GM12892 (cell line): Measurements from ENCODE around the gene WNT1.

ENCODE experiments used
- POLR2A ChIP-seq: IDR thresholded peaks from 2 replicates; pipeline ENCODE4 v1.6.1; 2011; ENCODE audit warnings: low read depth, low read length, control low read depth
- POLR2AphosphoS5 ChIP-seq: IDR thresholded peaks from 2 replicates; pipeline ENCODE4 v1.6.1; 2011; ENCODE audit warnings: low read depth, low read length, control low read depth
- TAF1 ChIP-seq: IDR thresholded peaks from 2 replicates; pipeline ENCODE4 v1.6.1; 2011; ENCODE audit warnings: low read depth, mild to moderate bottlenecking, control low read depth, low read length, borderline replicate concordance

DNA sequence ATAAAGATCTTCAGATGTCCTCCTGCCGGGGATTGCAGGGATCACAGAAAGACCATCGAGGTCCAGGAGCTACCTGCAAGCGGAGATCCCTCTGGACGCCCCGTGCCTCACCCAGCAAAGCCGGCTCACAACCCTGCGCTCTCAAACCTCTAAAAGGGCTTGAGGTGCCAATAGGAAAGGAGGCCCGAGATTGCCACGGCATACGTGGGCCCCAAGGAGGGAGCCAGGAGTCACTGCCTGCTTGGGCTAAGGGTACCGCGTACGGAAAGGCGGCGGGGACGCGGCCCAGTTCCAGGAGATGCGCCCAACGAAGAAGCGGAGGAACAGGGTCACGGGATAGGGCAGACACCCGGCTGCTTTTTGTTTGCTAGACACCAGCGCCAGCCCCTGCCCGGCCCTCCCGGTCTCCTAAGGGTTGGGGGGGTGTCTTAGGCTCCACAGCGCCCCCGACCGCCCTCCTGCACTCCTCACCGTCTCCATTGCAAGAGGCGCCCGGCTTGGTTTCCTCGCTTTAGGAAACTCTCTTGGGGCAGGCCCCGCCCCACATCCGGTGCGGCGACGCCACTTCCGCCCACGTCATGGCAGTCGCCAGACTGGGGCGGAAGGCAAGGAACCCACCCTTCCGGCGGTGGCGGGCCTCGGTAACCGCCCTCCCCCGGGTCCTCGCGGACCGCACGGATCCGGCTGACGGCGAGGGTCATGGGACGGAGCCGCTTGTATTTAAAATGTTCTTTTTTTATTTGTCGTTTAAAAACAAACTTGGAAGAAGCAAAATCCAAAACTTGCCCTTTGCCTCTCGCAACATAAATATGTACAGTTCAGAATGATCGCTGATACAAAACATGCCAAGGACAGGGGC lies 40.4 kb downstream of the WNT1 start, which contains the start of gene PRKAG1:
- TF ChIP-seq POLR2AphosphoS5 (peak; percentile 92), POLR2A (peak; percentile 96), TAF1 (peak; percentile 94)
